NCI-H748 (cell line): Measurements from ENCODE around the gene TPCN2.

Source experiments
- DNase-seq: peaks from one replicate; lab custom pipeline; 2025; ENCODE audit not compliant: unreplicated experiment; lab: John Stamatoyannopoulos, UW

Gene TPCN2

GRCh38 chr11:69037074-69037473 lies 11.7 kb upstream of the TPCN2 start:
- no peak for DNase-seq

GRCh38 chr11:69037544-69037943 lies 11.2 kb upstream of the TPCN2 start:
- no peak for DNase-seq

DNA sequence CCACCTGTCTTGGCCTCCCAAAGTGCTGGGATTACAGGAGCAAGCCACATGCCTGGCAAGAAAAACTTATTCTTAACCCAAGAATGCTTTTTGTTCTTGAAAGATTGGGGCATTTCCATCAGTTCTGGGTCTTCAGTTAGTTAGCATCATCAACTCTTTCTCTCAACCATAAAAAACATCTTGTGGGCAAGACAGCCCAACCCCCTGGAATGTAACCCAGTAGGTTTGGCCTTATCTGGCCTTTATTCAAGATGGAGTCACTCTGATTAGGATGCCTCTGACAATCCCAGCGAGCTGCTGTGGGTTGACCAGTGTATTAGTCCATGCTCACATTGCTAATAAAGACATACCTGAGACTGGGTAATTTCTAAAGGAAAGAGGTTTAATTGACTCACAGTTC lies 9.2 kb upstream of the TPCN2 start:
- DNase-seq: no peak

DNA sequence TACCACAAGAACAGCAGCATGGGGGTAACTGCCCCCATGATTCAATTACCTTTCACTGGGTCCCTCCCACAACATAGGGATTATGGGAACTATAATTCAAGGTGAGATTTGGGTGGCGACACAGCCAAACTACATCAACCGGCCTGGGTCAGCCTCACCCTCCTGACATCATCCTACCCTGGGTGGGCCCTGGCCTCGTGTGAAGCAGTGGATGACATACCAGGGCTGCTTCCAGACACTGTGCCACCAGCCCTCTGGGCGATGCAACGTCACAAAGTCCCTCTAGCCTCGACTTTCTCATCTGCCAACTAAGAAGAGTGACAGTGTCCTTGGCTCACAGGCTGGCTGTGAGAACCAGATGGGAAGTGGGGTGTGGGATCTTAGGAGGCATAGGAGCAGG lies 8.7 kb upstream of the TPCN2 start:
- no peak for DNase-seq

- DNase-seq: no peak
These were observed 8.0 kb upstream of the TPCN2 start for GRCh38 chr11:69040581-69041260.

- DNase-seq: no peak
These were observed 7.2 kb upstream of the TPCN2 start for GRCh38 chr11:69041516-69041915.

- peak; percentile 47 for DNase-seq
These were observed 4.4 kb upstream of the TPCN2 start for GRCh38 chr11:69044111-69045013.

DNA sequence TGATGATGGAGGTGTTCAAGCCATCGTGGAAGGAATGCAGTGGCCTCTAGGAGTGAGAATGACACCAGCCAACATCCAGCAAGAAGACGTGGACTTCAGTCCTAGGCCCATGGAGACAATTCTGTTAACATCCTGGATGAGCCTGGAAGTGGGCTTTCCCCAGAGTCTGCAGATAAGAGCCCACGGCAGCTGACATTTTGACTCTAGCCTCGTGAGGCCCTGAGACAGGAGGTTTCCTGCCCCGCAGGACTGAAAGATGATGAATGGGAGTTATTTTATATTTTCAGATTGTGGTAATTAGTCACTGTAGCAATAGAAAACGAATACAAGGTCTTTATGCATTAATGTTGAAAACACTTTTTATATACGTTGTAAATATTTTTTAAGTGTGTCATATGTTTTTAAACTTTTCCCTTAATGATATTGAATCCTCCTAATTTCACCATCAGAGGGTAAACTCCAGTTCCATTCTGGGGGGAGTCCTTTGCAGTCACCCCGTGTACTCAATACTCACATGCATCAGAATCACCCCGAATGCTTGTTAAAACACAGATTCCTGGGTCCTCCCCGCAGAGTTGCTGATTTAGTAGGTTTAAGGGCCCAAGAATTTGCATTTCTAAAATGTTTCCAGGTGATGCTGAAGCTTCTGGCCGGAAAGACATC lies 570 bp upstream of the TPCN2 start:
- peak; percentile 10 for DNase-seq

- peak; percentile 42 for DNase-seq
These were observed 747 bp downstream of the TPCN2 start for GRCh38 chr11:69049490-69049867.

- no peak for DNase-seq
These were observed 2.1 kb downstream of the TPCN2 start for GRCh38 chr11:69050592-69051380.

DNA sequence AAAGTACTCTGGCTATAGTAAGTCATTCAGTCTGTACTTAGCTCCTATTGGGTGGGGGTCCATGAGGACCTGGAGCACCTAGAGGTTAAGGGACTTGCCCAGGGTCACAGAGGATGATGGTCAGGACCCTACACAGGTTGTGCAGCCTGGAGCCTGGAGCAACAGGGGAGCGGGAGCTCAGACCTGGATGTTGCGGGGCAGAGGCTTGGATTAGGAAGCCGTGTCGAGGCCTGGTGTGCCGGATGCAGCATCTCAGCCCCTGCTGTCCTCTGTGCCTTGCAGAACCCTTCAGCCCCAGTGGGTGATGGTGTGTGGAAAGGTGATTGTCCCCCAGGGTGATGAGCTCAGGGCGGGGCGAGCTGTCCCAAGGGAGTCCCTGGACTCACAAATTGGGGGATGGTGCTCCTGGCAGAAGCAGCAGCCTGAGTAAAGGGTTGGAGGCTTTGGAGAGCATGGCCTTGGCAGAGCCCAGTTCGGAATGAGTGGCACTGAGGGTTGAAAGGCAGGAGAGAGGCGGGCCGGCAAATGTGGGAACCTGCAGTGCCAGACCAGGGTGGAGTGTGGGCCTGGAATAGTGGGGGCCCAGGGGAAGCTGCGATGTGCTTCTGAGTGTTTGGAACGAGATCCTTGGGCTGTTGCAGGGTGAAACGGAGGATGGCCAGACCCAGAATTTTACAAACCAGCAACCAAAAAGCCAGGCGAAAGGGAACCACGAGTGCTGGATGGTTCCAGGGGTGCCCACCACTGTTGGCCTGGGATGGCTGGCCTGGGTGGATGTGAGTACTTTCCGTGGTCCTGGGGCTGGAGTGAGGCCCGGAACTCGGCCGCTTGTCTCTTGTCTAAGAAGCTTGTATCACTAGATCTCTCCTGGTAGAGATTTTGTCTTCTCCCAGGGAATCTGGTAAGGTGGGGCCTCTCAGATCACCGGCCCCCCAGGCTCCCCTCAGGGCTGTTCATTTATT lies 2.9 kb downstream of the TPCN2 start:
- no peak for DNase-seq

- DNase-seq: no peak
These were observed 3.8 kb downstream of the TPCN2 start for GRCh38 chr11:69052343-69053168.

DNA sequence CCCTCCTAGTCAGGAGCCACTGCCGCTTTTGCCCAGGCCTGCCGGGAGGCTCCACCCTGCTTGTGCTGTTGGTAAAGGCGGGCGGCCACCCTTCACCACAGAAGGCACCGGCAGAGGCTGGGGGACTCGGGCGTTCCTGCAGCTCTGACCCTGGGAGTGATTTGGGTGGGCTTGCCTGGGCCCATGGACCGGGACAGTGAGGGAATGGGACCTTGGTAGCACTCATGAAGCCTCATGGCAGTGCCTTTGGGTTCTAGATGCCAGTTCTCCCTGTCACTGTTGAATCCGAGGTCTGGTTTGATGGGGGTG lies 4.4 kb downstream of the TPCN2 start:
- DNase-seq: no peak

GRCh38 chr11:69053546-69054396 lies 5.0 kb downstream of the TPCN2 start:
- no peak for DNase-seq

GRCh38 chr11:69054397-69055211 lies 5.9 kb downstream of the TPCN2 start:
- no peak for DNase-seq

DNA sequence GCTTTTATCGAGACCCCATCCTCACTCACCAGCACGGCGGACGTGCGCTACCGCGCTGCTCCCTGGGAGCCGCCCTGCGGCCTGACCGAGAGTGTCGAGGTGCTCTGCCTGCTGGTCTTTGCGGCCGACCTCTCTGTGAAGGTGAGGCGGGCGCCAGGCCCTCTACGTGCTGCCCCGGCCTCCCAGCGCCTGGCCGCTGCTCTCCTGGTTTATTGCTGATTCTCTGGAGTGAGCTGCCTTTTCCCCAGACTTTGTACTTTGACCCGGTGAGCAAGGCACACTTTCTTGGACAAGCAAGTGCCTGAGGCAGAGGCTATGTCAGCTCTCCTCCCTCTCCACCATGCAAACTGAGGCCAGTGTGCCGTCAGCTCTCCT lies 6.5 kb downstream of the TPCN2 start:
- DNase-seq: no peak
